Activated CD4-positive, alpha-beta T cell treated with anti-CD3 and anti-CD28 coated beads, Interleukin-2, amount 10 ng/mL, durations not matched to agents 7 days and 5 days (primary cell): ENCODE data around the gene PHF10. TPM values are rescaled to one million over a fixed set of nuclear protein-coding genes. Genes with fewer than 3 reads are reported as not detected.
A peak's percentile ranks its signal among the peaks of the same experiment; 100 is the strongest.

Source experiments
- CTCF ChIA-PET: fragments of 350-600 bp; sonication (Branson Sonifier 250); formaldehyde crosslinking; loops from one replicate; lab custom pipeline; 2021; ENCODE audit warnings: antibody characterized with exemption; lab: Charles Lee
- POLR2A ChIA-PET: fragments of 350-600 bp; sonication (Branson Sonifier 250); formaldehyde crosslinking; loops from one replicate; lab custom pipeline; 2021; ENCODE audit warnings: antibody characterized with exemption; lab: Charles Lee
- DNase-seq: peaks from one replicate; pipeline ENCODE4 v3.0.0-alpha.2; 2020
- H3K27ac Mint-ChIP-seq: one replicate; pipeline ENCODE4 v1.8.0; 2021; ENCODE audit warnings: mild to moderate bottlenecking, moderate library complexity, mixed read lengths
- H3K27me3 Mint-ChIP-seq: one replicate; pipeline ENCODE4 v1.8.0; 2021; ENCODE audit warnings: mixed read lengths
- H3K36me3 Mint-ChIP-seq: one replicate; pipeline ENCODE4 v1.8.0; 2021; ENCODE audit warnings: low read depth, mixed read lengths
- H3K4me1 Mint-ChIP-seq: one replicate; pipeline ENCODE4 v1.8.0; 2021; ENCODE audit warnings: mixed read lengths
- H3K4me3 Mint-ChIP-seq: one replicate; pipeline ENCODE4 v1.8.0; 2021; ENCODE audit warnings: mild to moderate bottlenecking, moderate library complexity, mixed read lengths
- H3K9me3 Mint-ChIP-seq: one replicate; pipeline ENCODE4 v1.8.0; 2021; ENCODE audit warnings: mixed read lengths
- total RNA-seq, 2 experiments: library from RNA; stranded (reverse); gene quantifications; one replicate each; pipeline ENCODE4 v1.2.3, GENCODE V29; 2021

Gene PHF10
- total RNA-seq, 2 experiments from 2014 or later = 57.4 to 59.7 TPM

DNA sequence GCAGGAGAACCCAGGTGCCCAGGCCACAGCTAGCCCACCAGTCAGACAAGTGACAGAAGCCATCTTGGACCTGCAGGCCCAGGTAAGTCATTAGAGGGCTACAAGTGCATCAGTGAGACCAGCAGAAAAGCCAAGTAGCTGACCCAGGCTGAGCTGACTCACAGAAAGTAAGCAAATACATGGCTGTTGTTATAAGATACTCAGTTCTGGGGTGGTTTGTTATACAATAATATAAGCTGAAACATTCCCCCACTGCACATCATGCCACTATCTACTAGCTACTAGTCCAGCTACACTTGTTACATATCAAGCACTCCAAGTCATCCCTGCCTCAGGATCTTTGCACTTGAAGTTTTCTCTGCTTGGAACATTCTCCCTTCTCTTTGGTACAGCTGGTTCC lies 17.0 kb upstream of the PHF10 start:
- ChIA-PET POLR2A (no interaction called here), CTCF (interaction anchor here (1.1 to 1.2 kb wide), 2 partner anchors 9 to 29 kb away, joined by 3 read pairs; no protein-coding TSS in a partner anchor)
- H3K9me3 Mint-ChIP-seq = peaks cover 5% of the 10 kb centered on the region
- no peak overlapping the region for H3K27ac Mint-ChIP-seq
- no peak for DNase-seq
- H3K27me3 Mint-ChIP-seq = peaks cover 19% of the 10 kb centered on the region
- H3K36me3 Mint-ChIP-seq = no peaks in the 10 kb centered on the region
- no peak overlapping the region for H3K4me3 Mint-ChIP-seq
- no peaks in the 10 kb centered on the region for H3K4me1 Mint-ChIP-seq

DNA sequence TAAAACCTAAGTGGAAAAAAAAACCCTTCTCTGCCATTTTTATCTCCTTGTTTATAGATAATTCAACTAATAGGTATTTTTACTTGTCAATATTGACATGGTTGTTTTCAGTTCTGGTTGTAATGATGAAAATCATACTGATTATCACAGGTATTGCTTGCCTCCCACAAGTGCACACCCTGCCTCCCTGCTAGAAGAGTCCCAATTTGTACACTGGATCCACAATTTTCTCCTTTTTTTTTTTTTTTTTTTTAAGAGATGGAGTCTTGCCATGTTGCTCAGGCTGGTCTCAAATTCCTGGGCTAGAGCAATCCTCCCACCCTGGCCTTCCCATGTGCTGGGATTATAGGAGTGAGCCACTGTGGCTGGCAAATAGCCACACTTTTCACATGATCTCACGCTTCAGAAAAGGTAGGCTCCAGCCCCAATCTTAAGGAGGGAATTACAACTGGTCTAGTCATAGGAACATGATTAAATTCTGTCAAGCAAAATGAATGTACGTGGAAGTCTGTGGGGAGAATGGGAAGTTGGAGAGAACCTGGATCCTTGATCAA lies 14.8 kb upstream of the PHF10 start:
- no peaks in the 10 kb centered on the region for H3K9me3 Mint-ChIP-seq
- H3K27me3 Mint-ChIP-seq = peaks cover 31% of the 10 kb centered on the region
- no peak for DNase-seq
- H3K4me1 Mint-ChIP-seq = no peaks in the 10 kb centered on the region
- no peaks in the 10 kb centered on the region for H3K36me3 Mint-ChIP-seq
- POLR2A ChIA-PET = no interaction called here
- H3K27ac Mint-ChIP-seq = no peak overlapping the region
- CTCF ChIA-PET = no interaction called here
- H3K4me3 Mint-ChIP-seq = no peak overlapping the region

DNA sequence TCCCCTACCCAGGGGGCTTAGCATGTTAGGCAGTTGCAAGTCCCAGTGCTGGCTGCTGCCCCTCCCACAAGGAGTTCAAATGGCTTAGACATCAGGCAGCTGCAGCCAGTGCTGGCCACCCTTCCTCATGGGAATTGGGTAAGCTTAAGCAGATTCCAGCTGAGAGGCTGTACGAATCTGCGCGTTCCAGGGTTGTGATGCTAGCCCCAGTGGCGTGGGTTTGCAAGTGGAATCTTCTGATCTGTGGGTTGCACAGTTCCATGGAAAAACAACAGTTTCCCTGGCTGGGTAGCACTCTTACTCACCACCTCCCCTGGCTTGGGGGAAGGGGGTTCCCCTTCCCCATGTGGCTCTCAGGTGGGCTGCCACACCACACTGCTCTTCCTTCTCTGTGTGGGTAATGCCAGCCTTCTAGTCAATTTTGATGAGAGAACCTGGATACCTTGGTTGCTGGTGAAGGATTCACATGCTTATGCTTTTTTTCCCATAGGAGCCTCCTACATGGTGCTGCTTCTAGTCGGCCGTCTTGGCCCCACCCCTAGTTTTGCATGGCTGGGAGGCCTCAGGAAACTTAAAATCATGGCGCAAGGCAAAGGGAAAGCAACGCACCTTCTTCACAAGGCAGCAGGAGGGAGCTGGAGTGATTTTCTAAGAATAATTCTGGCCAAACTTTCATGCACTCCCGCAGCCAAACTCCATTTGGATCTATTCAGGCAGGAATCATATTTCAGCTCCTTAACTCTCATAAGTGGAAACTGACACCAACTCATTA lies 14.1 kb upstream of the PHF10 start:
- ChIA-PET POLR2A (no interaction called here), CTCF (no interaction called here)
- H3K4me3 Mint-ChIP-seq = no peak overlapping the region
- no peaks in the 10 kb centered on the region for H3K36me3 Mint-ChIP-seq
- peaks cover 33% of the 10 kb centered on the region for H3K27me3 Mint-ChIP-seq
- no peaks in the 10 kb centered on the region for H3K4me1 Mint-ChIP-seq
- no peak overlapping the region for H3K27ac Mint-ChIP-seq
- H3K9me3 Mint-ChIP-seq = no peaks in the 10 kb centered on the region
- DNase-seq = no peak

DNA sequence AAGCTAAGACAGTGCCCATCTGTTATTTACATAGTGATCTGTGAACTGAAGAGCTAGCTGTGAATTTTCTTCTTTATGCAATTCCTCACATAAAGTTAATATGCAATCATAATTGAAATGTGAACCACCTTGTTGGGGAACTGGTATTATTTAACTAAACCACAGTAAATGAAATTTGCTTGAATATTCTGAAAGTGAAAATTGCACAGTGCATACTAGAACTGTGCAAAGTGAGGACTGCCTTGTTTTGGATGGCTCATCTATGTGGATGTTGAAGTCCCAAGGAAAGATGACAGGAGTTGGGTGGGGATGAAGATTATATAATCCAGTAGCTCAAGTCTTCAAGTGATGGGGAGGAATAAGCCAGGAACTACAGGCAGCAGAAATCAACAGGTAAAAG lies 5.7 kb upstream of the PHF10 start:
- peaks cover 17% of the 10 kb centered on the region for H3K4me1 Mint-ChIP-seq
- no peak for DNase-seq
- H3K27me3 Mint-ChIP-seq = peaks cover 28% of the 10 kb centered on the region
- no peaks in the 10 kb centered on the region for H3K9me3 Mint-ChIP-seq
- H3K4me3 Mint-ChIP-seq = no peak overlapping the region
- no peak overlapping the region for H3K27ac Mint-ChIP-seq
- POLR2A ChIA-PET = no interaction called here
- H3K36me3 Mint-ChIP-seq = no peaks in the 10 kb centered on the region
- CTCF ChIA-PET = no interaction called here

DNA sequence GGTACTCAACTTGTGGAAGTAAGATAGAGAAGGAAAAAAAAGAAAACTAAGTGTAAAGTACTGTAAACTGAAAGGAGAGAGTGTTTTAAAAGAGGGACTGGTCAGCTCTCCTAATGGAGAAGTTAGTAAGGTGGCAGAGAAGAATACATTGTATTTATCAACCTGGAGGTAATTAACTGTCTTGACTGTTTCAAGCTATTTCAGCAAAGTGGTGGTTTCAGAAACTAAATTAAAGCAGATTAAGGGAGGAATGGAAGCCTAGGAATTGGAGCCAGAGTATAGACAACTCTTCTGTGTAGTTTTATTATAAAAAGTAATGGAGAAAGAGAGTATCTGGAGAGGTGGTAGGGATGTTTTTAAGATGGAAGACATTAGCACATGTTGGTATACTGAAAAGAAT lies 2.7 kb upstream of the PHF10 start:
- CTCF ChIA-PET = no interaction called here
- POLR2A ChIA-PET = no interaction called here
- peaks cover 23% of the 10 kb centered on the region for H3K4me1 Mint-ChIP-seq
- H3K27ac Mint-ChIP-seq = no peak overlapping the region
- no peaks in the 10 kb centered on the region for H3K9me3 Mint-ChIP-seq
- no peak for DNase-seq
- peaks cover 7% of the 10 kb centered on the region for H3K27me3 Mint-ChIP-seq
- H3K4me3 Mint-ChIP-seq = no peak overlapping the region
- H3K36me3 Mint-ChIP-seq = no peaks in the 10 kb centered on the region

DNA sequence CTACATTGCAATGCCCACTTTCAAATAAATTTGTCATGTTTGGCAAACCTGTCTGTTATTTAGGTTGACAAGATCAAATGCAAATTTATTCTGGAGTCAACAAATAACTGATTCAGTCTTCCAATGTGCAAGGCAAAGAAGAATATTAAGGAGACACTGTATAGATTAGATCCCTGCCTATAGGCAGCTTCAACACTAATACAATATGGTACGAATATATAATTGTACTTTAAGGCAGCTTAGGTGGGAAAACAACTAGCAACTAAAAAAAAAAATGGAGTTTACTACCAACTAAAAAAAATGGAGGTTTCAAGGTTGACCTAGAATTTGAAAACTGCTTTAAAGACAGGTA lies 1.7 kb upstream of the PHF10 start:
- H3K27ac Mint-ChIP-seq = peak overlapping the region; percentile 86
- CTCF ChIA-PET = interaction anchor here (1.2 kb wide), 1 partner anchor 64 kb away, joined by 3 read pairs; no protein-coding TSS in a partner anchor

DNA sequence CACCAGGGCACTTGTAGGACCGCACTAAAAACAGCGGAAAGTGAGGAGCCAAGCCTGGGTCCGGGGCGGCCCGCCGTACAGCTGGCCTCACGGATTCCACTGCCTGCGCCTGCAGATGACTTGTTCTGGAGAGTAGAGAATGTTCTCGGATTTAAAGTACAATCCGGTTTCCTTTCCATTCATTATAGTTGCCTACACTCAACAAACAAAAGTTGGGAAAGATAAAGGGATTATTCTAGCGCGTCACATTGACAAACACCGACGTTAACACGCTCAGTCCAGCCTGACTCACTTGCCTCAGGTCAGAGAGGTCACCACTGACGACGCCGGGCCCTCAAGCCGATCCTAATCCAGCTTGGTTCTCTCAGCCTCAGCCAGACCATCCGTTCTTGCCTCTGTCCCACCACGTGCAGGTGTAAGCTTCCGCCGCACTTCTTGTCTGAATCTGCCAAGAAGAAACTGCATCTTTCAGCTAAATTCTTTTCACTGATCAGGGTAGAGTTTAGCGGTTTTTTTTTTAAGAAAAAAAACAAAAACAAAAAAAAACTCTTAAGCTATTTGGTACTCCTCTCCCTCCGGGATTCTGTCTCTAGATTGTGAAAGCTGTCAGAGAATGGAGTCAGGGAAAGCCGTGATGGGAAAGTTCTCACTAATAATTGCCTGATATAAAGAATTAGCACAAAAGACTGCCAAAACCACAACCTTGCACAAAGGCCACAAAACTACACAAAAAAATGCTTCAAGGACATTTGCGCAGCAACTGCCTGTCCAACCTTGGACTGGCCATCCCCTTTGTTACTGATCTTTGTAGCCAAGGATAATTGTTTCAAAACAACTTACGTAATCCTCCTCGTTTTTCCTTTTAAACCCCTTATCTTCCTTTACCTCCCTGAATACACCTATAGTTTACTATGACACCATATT lies 1.1 kb upstream of the PHF10 start:
- peak overlapping the region; percentile 86 for H3K27ac Mint-ChIP-seq
- H3K9me3 Mint-ChIP-seq = no peaks in the 10 kb centered on the region
- DNase-seq = peak; percentile 9
- CTCF ChIA-PET = interaction anchor here (0.9 to 1.6 kb wide), 3 partner anchors 17 to 65 kb away, joined by 3 read pairs; partner anchors contain the start of genes C6orf120 and WDR27
- POLR2A ChIA-PET = no interaction called here
- H3K4me3 Mint-ChIP-seq = peak overlapping the region; percentile 79
- peaks cover 31% of the 10 kb centered on the region for H3K4me1 Mint-ChIP-seq
- H3K27me3 Mint-ChIP-seq = peaks cover 4% of the 10 kb centered on the region
- H3K36me3 Mint-ChIP-seq = peaks cover 1% of the 10 kb centered on the region

More for the DNA sequence above, 1.7 kb upstream of the PHF10 start:
- H3K27me3 Mint-ChIP-seq = peaks cover 7% of the 10 kb centered on the region
- H3K36me3 Mint-ChIP-seq = no peaks in the 10 kb centered on the region
- DNase-seq = no peak
- no peaks in the 10 kb centered on the region for H3K9me3 Mint-ChIP-seq
- POLR2A ChIA-PET = no interaction called here
- peak overlapping the region; percentile 79 for H3K4me3 Mint-ChIP-seq
- peaks cover 30% of the 10 kb centered on the region for H3K4me1 Mint-ChIP-seq

DNA sequence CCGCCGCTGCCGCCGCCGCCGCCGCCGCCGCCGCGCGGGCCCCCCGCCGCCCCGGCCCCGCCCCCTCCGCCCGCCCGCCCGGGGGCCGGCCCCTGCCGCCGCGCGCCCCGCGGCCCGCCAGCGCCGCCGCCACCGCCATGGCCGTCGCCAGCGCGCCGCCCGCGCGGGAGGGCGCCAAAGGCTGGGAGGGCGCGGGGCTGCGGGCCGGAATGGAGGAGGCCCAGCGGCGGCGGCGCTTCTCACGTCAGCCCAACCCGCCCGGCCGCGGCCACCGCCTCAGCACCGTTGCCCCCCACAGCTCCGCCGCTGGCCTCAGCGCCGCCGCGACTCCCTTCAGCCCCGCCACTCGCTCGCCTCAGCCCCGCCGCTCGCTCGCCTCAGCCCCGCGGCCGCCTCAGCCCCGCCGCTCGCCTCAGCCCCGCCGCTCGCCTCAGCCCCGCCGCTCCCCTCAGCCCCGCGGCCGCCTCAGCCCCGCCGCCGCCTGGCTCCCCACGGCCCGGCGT lies 258 bp downstream of the PHF10 start:
- peak overlapping the region; percentile 34 for H3K27ac Mint-ChIP-seq

DNA sequence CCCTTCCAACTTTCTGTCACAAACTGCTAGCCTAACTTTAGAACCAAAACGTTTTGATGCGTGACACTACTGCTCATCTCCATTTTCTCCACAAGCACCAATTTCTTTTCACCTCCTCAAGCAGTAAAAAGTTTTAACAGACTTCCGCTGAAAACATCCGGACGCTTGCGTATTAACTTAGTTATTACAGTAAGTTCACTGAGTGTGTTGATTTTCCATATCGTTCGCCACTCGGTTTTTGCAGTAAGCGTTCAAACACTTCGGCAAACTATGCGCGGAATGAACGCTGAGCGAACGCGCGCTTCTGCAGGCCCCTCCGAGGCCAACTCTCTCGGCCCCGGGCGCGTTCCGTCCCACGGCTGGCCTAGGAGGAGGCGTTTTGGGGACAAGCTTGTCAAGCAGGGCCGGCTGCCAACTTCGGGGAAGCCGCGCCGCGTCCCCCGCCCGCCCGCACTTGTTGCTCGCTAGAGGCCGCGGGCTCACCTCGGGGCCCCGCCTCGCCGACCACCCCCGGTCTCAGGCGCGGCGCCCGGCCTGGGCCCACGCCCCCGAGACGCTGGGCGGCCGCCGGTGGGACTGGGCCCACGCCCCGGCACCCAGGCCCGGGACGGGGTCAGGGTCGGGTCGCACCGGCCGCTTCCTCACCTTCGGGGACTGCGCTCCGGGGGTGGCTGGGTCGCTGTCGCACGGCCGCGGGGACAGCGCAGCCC lies 945 bp downstream of the PHF10 start:
- Mint-ChIP-seq H3K27ac (peak overlapping the region; percentile 95), H3K4me1 (peaks cover 44% of the 10 kb centered on the region), H3K27me3 (peaks cover 4% of the 10 kb centered on the region), H3K4me3 (peak overlapping the region; percentile 83), H3K36me3 (peaks cover 5% of the 10 kb centered on the region), H3K9me3 (no peaks in the 10 kb centered on the region)
- peak; percentile 58 for DNase-seq
- ChIA-PET POLR2A (no interaction called here), CTCF (interaction anchor here (0.7 kb wide), 1 partner anchor 278 kb away, joined by 6 read pairs; no protein-coding TSS in a partner anchor)

More for the DNA sequence above, 258 bp downstream of the PHF10 start:
- H3K36me3 Mint-ChIP-seq = peaks cover 5% of the 10 kb centered on the region
- CTCF ChIA-PET = interaction anchor here (0.7 to 1.6 kb wide), 2 partner anchors 16 to 277 kb away, joined by 3 to 6 read pairs; no protein-coding TSS in a partner anchor
- POLR2A ChIA-PET = no interaction called here
- DNase-seq = peak; percentile 33
- H3K27me3 Mint-ChIP-seq = peaks cover 4% of the 10 kb centered on the region
- H3K4me3 Mint-ChIP-seq = peak overlapping the region; percentile 66
- H3K4me1 Mint-ChIP-seq = peaks cover 42% of the 10 kb centered on the region
- no peaks in the 10 kb centered on the region for H3K9me3 Mint-ChIP-seq

DNA sequence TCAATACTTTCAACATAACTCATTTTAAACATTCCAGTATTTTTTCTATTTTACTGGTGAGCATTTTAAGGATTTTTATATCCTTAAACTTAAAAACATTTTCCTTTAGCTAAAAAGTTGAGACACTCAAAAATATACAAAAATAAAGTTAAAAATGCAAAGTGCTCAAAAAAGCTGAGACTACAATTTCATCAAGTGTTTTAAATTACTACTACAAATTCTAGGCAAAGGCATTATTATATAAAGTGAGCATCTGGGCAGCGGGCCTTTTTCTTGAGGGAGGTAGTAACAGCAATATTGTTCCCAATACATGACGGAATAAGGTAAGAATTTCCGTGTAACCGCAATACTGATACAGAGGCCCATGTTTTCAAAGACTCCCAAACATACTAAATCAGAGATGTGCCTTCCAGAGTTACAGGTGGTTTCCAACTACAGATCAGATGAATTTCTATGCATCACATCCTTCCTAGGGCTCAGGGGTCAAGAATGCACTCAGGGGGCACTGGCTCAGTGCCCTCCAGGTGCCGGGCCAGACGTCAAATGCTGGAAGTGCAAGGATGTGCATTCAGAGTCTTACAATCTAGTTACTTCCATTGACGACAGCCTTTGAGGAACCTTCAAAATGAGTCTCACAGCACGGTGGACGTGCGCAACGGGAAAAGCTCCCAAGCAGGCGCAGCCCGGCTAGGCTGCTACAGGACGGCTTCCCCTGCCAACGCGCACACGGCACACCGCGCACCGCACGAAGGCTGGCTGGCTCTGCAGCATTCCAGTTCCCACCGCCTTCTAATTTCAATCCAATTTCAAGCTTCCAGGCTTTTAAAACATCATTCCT lies 1.7 kb downstream of the PHF10 start:
- DNase-seq = peak; percentile 34
- peaks cover 40% of the 10 kb centered on the region for H3K4me1 Mint-ChIP-seq
- no peaks in the 10 kb centered on the region for H3K9me3 Mint-ChIP-seq
- peak overlapping the region; percentile 95 for H3K27ac Mint-ChIP-seq
- H3K36me3 Mint-ChIP-seq = peaks cover 5% of the 10 kb centered on the region
- peaks cover 4% of the 10 kb centered on the region for H3K27me3 Mint-ChIP-seq
- peak overlapping the region; percentile 83 for H3K4me3 Mint-ChIP-seq
- POLR2A ChIA-PET = no interaction called here
- CTCF ChIA-PET = interaction anchor here (1.6 to 1.8 kb wide), 2 partner anchors 11 to 14 kb away, joined by 5 to 6 read pairs; no protein-coding TSS in a partner anchor

DNA sequence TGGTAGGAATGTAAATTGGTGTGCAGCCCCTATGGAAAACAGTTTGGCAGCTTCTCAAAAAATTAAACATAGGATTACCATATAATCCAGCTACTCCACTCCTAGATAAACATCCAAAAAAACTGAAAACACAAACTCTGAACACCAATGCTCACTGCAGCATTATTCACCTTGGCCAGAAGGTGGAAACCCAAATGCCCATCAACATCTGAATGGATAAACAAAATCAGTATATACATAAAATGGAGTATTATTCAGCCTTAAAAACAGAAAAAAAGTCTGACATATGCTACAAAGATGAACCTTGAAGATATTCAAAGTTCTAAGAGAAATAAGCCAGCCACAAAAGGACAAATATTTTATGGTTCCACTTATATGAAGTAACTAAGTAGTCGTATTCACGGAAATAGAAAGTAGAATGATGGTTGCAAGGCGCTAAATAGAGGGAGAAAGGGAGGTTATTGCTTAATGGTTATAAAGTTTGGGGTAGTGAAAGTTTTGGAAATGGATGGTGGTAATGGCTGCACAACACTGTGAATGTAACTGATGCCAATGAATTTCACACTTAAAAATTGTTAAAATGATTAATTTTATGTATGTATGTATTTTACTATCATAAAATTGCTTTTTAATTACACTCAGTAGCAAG lies 4.0 kb downstream of the PHF10 start:
- peaks cover 31% of the 10 kb centered on the region for H3K4me1 Mint-ChIP-seq
- no peaks in the 10 kb centered on the region for H3K9me3 Mint-ChIP-seq
- ChIA-PET POLR2A (no interaction called here), CTCF (interaction anchor here (0.7 to 1.3 kb wide), 2 partner anchors 34 to 69 kb away, joined by 3 read pairs; no protein-coding TSS in a partner anchor)
- H3K4me3 Mint-ChIP-seq = no peak overlapping the region
- no peak overlapping the region for H3K27ac Mint-ChIP-seq
- DNase-seq = no peak
- peaks cover 4% of the 10 kb centered on the region for H3K27me3 Mint-ChIP-seq
- H3K36me3 Mint-ChIP-seq = peaks cover 13% of the 10 kb centered on the region
